HG03066 (cell line): ENCODE data around the gene MUS81.

Experiments used
- ATAC-seq: cut with Tn5 transposase; IDR thresholded peaks from one replicate; pipeline ENCODE4 v1.9.1; 2021; ENCODE audit warnings: low read depth; ENCODE audit not compliant: unreplicated experiment

The MUS81 gene

DNA sequence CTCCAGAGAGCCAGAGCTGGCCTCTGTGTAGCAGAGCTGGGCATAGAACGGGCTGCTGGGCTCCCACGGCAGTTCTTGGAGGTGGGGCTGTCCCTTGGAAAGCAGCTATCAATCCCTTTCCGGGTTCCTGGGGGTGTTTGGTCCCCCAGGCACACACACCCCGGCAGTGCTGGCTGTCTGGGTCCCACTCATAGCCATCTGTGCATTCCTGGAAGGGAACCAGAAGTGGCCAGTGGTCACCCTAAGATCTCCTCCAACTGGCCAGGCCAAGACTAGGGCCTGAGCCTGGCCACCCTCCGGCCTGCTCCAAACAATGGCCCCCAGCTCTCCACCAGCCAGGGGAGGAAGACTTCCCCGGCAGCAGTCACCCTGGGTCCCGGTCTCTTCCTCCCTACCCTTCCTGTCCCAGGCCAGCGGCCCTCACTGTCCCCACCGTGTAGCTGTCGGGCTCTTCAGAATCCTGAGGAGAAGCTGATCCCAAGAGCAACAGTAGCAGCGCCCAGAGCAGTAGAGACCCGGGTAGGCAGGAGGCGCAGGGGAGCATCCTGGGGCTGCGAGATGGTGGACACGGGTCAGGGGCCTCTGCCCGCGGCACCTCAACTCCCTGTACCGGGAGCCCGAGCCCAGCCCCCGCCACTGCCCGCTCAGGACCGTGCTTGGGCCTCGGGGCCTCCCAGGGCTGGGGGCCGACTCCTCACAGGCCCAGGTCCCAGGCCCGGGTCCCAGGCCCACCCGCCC, 11.7 kb downstream of the MUS81 start:
- ATAC-seq, result no peak

GRCh38 chr11:65872586-65873317, 12.5 kb downstream of the MUS81 start, which contains the start of gene EFEMP2:
Gene EFEMP2 (minus strand): TSS chr11:65872800. CDS start chr11:65872354, 446 bp downstream.
- no peak for ATAC-seq

DNA sequence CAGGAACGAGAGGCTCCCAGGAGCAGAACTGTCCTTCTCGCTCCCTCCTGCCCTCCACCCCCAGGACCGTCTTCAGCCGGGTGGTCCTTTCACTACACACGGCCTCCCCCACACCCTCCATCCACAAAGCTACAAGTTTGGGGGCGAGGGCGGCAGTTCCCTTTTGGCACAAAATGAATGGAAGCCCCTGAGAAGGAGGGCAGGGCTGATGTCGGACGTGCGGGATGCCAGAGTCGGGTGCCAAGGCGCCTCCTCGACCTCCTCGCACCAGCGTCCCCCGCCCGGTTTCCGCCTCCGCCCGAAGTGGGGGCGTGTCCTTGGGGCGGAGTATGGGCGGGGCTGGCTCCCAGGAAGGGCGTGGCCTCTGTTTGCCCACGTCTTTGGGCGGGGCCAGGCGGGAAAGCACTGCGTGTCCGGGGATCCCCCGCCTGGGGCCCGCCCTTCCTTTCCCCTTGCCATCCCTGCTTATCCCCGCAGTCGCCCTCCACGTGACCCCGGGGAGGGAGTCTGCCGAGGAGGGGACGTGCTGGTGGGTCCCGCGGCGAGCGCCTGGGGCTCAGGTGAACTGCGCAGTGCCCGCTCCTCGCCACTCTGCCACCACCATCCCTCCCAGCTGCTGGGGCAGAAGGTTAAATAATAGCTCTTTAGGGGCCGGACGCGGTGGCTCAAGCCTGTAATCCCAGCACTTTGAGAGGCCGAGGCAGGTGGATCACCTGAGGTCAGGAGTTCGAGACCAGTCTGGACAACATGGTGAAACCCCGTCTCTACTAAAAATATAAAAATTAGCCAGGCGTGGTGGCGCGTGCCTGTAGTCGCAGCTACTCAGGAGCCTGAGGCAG, 13.3 kb downstream of the MUS81 start:
- ATAC-seq, result peak; percentile 65

DNA sequence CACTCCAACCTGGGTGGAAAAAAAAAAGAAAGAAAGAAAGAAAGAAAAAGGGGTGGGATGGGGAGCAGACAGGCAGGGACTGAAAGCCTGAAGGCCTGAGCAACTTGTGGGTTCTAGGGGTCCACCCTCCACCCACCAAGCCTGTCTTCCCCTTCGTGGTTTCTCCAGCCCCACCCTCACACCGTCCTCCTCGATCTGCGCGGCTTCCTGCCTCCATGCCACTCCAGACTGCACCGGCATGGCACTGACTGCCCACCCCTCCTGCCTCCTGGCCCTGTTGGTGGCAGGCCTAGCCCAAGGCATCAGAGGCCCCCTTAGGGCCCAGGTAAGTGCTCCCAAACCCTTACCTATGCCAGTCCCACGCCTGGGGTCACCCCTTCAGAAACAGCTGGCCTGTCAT, 19.4 kb downstream of the MUS81 start, which contains the start of gene CTSW:
Gene CTSW (plus strand): TSS at position 221 of the 400 bp plus-strand sequence. CDS start 18 bp downstream, at position 239.
- ATAC-seq, result no peak

DNA sequence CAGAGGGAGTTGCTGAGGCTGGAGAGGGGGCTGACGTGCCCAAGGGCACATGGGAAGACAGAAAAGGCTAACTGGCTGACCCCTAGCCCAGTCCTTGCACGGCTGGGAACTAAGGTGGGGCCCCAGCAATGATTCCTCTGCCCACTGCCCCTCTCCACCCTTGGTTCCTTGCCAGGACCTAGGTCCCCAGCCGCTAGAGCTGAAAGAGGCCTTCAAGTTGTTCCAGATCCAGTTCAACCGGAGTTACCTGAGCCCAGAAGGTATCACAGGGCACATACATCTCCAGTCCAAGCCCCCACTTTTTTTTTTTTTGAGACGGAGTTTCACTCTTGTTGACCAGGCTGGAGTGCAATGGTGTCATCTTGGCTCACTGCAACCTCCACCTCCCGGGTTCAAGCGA, 19.8 kb downstream of the MUS81 start:
- no peak for ATAC-seq

GRCh38 chr11:65880844-65881421, 20.7 kb downstream of the MUS81 start:
- no peak for ATAC-seq

DNA sequence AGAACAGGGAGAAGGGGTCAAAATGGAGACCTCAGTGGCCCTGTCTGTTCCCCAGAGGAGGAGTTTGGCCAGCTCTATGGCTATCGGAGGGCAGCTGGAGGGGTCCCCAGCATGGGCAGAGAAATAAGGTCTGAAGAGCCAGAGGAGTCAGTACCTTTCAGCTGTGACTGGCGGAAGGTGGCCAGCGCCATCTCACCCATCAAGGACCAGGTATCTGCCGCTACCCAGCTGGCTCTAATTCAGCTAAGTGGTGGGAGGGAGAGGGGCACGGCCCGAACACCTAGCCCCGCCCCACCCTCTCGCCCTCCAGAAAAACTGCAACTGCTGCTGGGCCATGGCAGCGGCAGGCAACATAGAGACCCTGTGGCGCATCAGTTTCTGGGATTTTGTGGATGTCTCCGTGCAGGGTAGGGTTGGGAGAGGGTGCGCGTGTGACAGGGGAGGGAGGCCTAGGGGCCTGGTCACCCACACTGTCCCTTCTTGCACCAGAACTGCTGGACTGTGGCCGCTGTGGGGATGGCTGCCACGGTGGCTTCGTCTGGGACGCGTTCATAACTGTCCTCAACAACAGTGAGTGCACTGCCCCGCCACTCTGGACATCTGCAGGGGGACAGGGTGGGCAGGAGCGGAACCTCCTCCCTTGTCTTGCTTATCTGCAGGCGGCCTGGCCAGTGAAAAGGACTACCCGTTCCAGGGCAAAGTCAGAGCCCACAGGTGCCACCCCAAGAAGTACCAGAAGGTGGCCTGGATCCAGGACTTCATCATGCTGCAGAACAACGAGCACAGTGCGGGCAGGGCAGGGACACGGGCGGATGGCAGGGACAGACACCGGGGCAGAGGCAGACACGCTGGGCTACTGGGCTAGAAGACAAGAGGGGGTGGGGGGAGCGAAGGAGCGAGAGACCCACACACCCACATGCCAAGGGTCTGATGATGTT, 22.2 kb downstream of the MUS81 start:
- ATAC-seq, result no peak

- no peak for ATAC-seq
These were observed 23.0 kb downstream of the MUS81 start for GRCh38 chr11:65883058-65883761.

GRCh38 chr11:65883786-65884715, 23.8 kb downstream of the MUS81 start:
- ATAC-seq, result no peak

DNA sequence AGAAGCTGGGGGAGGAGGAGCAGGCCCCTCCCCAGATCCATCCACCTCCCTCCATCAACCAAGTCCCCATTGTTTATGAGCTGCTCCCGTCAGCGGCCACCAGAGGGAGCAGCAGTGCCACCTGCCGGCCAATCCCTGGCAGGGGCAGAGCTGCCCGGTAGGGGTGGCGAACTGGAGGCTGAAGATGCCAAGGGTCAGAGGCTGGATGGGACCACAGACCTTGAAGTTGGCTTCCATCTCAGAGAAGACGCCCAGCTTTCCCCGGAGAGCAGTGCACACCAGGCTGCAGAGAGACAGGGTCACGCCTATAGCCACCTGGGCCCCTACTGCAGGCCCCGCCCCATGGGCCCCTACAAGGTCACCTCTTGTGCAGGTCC, 24.5 kb downstream of the MUS81 start:
- no peak for ATAC-seq

GRCh38 chr11:65885231-65885630, 25.0 kb downstream of the MUS81 start:
- no peak for ATAC-seq

DNA sequence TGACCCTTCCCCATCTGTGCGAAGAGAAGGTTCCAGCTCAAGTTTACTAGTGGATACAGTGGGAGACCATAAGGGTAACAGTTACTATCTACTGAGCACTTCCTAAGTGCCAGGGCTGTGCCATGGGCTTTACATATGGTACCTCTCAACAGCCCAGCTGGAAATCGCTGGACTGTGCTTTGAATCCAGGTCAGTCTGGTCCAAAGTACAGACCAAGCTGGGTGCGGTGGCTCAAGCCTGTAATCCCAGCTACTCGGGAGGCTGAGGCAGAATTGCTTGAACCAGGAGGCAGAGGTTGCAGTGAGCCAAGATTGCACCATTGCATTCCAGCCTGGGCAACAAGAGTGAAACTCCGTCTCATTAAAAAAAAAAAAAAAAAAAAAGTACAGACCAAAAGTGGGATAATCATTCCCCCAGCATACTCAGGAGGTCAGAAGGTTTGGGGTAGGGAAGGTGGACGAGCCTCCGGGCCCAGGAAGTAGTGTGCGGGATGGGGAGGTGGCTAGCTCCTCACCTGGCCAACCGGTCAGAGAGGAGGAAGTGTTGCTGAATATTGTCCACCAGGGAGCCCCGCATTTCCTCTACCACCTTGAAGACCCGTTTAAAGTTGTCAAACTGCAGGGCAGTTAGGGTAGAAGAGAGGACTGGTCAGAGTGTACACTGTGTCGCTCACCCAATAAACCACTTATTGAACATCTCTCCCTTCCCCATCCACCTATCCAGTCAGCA, 25.7 kb downstream of the MUS81 start:
- no peak for ATAC-seq

DNA sequence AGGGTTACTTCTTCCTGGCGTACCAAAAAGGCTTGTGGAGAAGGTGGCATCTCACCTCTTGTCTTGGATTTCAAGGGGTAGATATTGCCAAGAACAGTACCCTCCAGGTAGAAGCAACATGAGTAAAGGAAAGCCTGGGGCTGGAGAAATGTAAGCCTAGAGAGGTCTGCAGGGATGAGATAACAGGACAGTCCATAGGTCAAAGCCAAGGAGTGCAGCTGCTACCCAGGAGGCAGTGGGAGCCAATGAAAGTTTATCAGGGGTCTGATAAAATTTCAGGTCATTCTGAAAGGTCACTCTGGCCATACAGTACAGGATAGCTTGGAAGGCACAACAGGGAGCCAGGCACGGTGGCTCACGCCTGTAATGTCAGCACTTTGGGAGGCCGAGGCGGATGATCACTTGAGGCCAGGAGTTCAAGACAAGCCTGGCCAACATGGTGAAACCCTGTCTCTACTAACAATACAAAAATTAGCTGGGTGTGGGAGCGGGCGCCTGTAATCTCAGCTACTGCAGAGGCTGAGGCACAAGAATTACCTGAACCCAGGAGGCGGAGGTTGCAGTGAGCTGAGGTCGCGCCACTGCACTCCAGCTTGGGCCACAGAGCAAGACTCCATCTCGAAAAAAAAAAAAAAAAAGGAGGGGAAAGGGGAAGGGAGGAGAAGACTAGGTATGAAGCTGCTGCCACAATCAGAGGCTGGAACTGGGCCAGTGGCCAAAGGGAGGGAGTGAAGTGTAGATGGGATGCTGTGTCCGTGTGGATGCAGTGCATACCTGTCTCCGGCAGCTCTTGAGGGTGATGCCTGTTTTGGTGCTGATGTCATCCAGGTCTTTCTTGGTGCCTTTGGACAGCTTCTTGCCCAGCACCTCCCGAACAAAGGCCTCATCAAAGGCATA, 26.8 kb downstream of the MUS81 start:
- no peak for ATAC-seq

DNA sequence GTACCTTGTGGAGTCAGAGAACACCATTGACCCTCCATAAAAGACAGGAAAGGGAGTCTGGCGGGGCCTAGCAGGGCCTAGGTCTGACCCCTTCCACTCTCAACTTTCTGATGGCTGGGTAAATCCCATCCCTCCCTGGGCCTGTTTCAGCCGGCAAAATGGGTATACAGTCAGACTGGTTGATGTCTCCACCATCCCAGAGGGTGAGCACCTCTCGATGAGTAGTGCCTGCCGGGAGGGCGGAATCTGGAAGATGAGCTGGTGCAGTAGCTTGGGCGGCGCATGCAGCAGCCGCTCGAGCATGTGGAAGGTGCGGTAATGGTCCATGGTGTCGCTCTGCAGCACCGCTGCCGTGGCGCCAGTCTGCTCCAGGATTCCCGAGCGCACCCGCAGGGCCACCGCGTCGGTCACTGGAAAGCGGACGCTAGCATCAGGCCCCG, 27.5 kb downstream of the MUS81 start:
- no peak for ATAC-seq

GRCh38 chr11:65888163-65888814, 28.1 kb downstream of the MUS81 start, which contains the start of gene FIBP:
Gene FIBP (minus strand): TSS chr11:65888471. CDS start chr11:65888418, 53 bp downstream.
- ATAC-seq, result no peak
